ENCODE results near the gene TP53I13. TPM values are rescaled to one million over a fixed set of nuclear protein-coding genes. Genes with fewer than 3 reads are reported as not detected.
A peak's percentile ranks its signal among the peaks of the same experiment; 100 is the strongest.
"Not testable (repeated sequence)": the region's sequence is repeated elsewhere in the genome, so short reads cannot be mapped to it uniquely, and the experiment has no call there.

The TP53I13 gene
- total RNA-seq, 1 donor from 2014 or later, result 37.2 TPM

DNA sequence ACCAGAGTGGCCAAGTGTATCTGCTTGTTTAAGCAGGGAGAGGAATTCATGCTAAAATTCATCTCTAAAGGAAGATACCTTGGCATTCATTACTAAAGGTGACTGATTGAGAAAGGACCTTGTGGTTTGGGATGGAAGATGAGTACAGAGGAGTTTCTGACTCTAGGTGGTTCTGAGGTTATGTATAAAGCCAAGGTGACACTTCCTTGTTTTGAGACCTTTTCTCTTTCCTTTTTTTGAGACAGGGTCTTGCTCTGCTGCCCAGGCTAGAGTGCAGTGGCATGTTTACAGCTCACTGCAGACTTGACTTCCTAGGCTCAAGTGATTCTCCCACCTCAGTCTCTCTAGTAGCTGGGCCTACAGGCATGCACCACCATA is 10.8 kb upstream of the TP53I13 start:
- no peak for DNase-seq
- Histone ChIP-seq H3K4me3 (no peak overlapping the region), H3K27ac (replicated peaks) (no peak overlapping the region), H3K27me3 (ENCODE audit: low read depth) (no peaks in the 10 kb centered on the region), H3K9me3 (replicated peaks) (no peaks in the 10 kb centered on the region), H3K36me3 (peaks cover 8% of the 10 kb centered on the region), H3K4me1 (peaks cover 18% of the 10 kb centered on the region)
- TF ChIP-seq CTCF (IDR thresholded peaks at IDR 0.05; ENCODE audit: borderline replicate concordance), result no peak
- intact Hi-C loops (cut with micrococcal nuclease), result no loop called here

DNA sequence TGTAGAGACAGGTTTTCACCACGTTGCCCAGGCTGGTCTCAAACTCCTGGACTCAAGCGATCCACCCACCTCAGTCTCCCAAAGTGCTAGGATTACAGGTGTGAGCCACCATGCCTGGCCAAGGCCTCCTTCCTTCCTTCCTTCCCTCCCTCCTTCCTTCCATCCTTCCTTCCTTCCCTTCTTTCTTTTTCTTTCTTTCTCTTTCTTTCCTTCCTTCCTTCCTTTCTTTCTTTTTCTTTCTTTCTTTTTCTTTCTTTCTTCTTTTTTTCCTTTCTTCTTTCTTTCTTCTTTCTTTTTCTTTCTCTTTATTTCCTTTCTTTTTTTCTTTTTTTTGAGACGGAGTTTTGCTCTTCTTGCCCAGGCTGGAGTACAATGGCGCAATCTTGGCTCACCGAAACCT is 10.4 kb upstream of the TP53I13 start:
- H3K9me3 ChIP-seq (replicated peaks); H3K4me3 ChIP-seq; H3K27ac ChIP-seq (replicated peaks); intact Hi-C loops (cut with micrococcal nuclease); DNase-seq; H3K27me3 ChIP-seq (ENCODE audit: low read depth): not testable (repeated sequence)
- Histone ChIP-seq H3K36me3 (peaks cover 12% of the 10 kb centered on the region), H3K4me1 (peaks cover 18% of the 10 kb centered on the region)

DNA sequence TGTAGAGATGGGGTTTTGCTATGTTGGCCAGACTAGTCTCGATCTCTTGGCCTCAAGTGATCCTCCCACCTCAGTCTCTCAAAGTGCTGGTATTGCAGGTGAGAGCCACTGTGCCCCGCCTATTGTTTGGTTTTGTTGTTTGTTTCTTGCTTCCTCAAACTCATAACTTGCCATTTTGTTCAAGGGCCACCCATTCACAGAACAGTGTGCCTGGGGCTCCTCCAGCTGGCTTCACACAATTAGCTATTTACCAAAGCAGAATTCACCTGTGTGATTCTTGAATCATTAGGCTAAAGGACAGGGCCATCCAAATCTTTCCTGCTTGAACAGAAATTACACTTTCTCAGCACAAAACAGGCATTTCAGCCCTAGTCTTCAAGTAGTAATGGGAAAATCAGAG is 8.9 kb upstream of the TP53I13 start:
- no peak overlapping the region for H3K27ac ChIP-seq (replicated peaks)
- no peaks in the 10 kb centered on the region for H3K27me3 ChIP-seq (ENCODE audit: low read depth)
- intact Hi-C loops (cut with micrococcal nuclease), result no loop called here
- peaks cover 12% of the 10 kb centered on the region for H3K36me3 ChIP-seq
- no peaks in the 10 kb centered on the region for H3K9me3 ChIP-seq (replicated peaks)
- no peak for DNase-seq
- H3K4me1 ChIP-seq, result peaks cover 21% of the 10 kb centered on the region
- no peak overlapping the region for H3K4me3 ChIP-seq
- TF ChIP-seq CTCF (IDR thresholded peaks at IDR 0.05; ENCODE audit: borderline replicate concordance), result no peak

GRCh38 chr17:29560316-29560715 is 8.2 kb upstream of the TP53I13 start:
- H3K4me1 ChIP-seq, result peaks cover 28% of the 10 kb centered on the region
- no peak for DNase-seq
- intact Hi-C loops (cut with micrococcal nuclease), result no loop called here
- H3K9me3 ChIP-seq (replicated peaks), result no peaks in the 10 kb centered on the region
- no peak overlapping the region for H3K27ac ChIP-seq (replicated peaks)
- H3K4me3 ChIP-seq, result no peak overlapping the region
- TF ChIP-seq CTCF (IDR thresholded peaks at IDR 0.05; ENCODE audit: borderline replicate concordance), result no peak
- peaks cover 12% of the 10 kb centered on the region for H3K36me3 ChIP-seq
- no peaks in the 10 kb centered on the region for H3K27me3 ChIP-seq (ENCODE audit: low read depth)

DNA sequence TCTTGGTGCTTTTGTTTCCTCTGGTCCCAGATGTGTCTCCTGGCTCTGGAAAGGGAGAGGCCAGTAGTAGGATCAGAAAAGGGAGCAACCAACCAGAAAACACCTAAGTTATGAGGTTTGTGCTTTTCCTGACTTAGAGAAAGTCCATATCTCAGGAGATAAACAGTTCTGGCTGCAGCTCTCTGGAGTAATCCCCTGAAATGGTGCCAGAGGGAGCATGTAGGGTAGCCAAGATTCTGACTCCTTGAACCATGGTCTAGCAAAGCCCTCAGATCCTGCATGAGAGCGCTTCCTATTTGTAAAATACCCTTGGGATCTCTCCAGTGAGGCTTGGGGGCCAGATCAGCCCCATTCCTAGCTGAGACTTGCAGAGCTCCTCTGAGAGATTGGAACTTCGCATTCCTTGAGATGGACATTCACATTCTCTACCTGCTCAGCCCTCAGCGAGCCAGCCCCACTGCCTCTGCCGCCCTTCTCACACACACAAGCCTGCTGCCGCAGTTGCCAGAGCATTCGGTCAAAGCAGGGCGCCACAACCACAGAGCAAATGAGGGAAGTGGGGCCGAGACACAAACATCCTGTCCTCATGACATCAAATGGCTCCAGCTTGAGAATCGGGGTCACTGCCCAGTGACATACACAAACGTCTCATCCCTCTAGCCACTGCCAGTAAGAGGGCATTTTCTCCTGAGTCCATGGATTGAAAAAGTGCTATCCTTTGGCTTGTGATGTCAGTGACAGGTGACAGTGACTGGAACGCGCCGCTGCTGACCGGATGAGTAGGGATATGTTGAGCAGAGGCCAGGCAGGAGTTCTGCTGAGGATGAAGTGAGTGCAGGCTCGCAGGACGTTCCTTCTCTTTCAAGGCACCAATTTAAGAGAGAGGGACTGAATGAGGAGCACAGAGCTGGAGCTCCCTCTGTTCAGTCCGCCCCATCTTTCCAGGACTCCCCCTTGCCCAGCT is 6.7 kb upstream of the TP53I13 start:
- Histone ChIP-seq H3K9me3 (replicated peaks) (no peaks in the 10 kb centered on the region), H3K27ac (replicated peaks) (peak overlapping the region; percentile 20), H3K36me3 (peaks cover 12% of the 10 kb centered on the region), H3K27me3 (ENCODE audit: low read depth) (no peaks in the 10 kb centered on the region), H3K4me3 (no peak overlapping the region), H3K4me1 (peaks cover 42% of the 10 kb centered on the region)
- intact Hi-C loops (cut with micrococcal nuclease), result no loop called here
- TF ChIP-seq CTCF (IDR thresholded peaks at IDR 0.05; ENCODE audit: borderline replicate concordance), result no peak
- DNase-seq, result no peak

- Histone ChIP-seq H3K4me3 (no peak overlapping the region), H3K27me3 (ENCODE audit: low read depth) (no peaks in the 10 kb centered on the region), H3K36me3 (peaks cover 12% of the 10 kb centered on the region), H3K27ac (replicated peaks) (no peak overlapping the region), H3K4me1 (peaks cover 48% of the 10 kb centered on the region), H3K9me3 (replicated peaks) (no peaks in the 10 kb centered on the region)
- TF ChIP-seq CTCF (IDR thresholded peaks at IDR 0.05; ENCODE audit: borderline replicate concordance), result no peak
- DNase-seq, result no peak
- intact Hi-C loops (cut with micrococcal nuclease), result no loop called here
These were observed 5.9 kb upstream of the TP53I13 start for GRCh38 chr17:29562615-29563014.

Measured in left ventricle myocardium inferior (tissue), 1 donor.